AML-193 (cell line): ENCODE data around the gene TP53I3.
"Not testable (repeated sequence)": the region's sequence is repeated elsewhere in the genome, so short reads cannot be mapped to it uniquely, and the experiment has no call there.

Experiments
- DNase-seq, 2 experiments: peaks; one replicate each; lab custom pipeline; 2025; lab: John Stamatoyannopoulos, UW

Gene TP53I3

DNA sequence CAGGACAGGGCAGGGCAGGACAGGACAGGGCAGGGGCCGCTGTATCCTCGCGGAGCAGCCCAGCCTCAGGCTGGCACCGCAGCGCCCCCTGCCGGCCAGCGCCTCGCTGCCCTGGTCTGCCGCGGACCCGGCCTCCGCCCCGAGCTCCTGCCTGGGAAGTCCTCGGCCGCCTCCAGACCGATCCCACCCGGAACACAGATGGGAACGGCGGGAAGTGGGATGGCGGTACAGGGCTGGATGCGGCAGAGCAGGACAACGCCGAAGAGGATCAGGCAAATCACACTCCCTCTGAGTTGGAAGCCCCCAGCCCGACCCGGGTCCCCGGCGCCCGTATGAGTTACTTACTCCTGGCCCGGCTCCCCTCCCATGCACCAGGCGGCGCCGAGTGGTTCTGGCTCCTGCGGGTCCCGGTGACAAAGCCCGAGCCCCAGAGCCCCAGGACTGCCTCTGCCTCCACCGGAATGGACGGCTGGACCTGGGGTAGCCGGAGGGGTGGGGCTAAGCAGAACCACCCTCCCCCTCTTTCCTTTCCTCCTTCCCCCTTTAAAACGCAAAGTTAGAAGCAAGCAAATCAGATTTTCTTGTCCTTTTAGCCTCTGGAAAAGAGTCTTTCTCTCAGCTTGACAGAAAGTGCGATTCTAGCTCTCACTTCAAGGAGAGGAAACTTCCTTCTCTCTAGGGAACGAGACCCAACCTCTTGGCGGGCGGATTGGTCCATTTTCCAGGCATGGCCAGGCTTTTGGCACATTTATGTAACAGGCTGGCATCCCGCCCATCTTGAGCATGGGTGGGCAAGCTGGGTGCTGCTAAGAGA is at the start of gene TP53I3:
TSS of gene TP53I3 (minus strand) at position 449 of the 814 bp plus-strand sequence. CDS start 508 bp downstream, outside the sequence.
- DNase-seq = peak; percentile 76 to 84

GRCh38 chr2:24132543-24132942 is 47.9 kb upstream of the TP53I3 start:
- no peak for DNase-seq

DNA sequence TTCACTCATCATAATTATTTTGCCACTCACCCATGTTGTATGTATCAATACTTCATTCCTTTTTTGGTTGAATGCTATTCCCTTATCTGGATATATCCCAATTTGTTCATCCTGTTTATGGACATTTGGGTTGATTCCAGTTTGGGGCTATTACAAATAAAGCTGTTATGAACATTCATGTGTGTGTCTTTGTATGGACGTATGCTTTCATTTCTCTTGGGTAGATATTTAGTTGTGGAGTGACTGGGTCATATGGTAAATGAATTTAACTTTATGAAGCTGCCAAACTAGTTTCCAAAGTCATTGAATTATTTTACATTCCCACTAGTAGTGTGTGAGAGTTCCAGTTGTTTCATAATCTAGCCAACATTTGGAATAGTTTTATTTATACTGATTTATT is 41.3 kb upstream of the TP53I3 start:
- no peak for DNase-seq

DNA sequence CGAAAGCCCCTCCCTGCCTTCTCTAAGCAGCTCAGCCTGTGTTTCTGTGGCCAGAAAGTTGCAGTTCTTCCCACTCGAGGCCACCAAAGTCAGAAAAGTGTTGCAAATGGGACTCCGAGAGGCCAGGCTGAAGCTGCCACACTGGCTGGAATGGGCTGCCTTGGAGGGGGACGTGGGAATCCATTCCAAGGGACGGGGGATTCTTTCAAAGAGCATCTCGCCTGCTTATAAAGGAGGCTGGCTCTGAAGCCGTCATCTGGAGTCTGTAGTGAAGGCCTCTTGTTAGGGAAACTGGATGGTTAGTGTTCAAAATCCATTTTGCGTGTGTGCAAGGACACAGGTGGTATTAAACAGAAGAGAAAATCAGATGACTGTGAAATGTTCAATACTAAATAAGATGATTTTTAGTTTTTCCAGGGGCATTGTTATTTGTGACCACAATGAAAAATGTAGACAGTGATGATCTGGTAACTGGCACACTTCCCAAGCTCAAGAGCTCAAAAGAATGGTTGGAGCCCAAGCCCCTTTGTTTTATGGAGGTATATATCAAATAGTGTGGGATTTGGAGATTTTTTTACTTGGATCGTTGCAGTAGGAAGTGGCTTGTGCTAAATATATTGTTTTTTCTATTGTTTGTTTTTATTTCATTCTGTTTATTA is 39.4 kb upstream of the TP53I3 start:
- DNase-seq = peak in 1 of 2 experiments; percentile 36

GRCh38 chr2:24123195-24123921 is 38.7 kb upstream of the TP53I3 start, which contains the start of the genes FAM228B and PFN4:
TSS of gene FAM228B (plus strand) at chr2:24123469. CDS start at chr2:24124362, 893 bp downstream.
TSS of gene PFN4 (minus strand) at chr2:24123334. CDS start at chr2:24122535, 799 bp downstream.
- DNase-seq = peak; percentile 74 to 78

DNA sequence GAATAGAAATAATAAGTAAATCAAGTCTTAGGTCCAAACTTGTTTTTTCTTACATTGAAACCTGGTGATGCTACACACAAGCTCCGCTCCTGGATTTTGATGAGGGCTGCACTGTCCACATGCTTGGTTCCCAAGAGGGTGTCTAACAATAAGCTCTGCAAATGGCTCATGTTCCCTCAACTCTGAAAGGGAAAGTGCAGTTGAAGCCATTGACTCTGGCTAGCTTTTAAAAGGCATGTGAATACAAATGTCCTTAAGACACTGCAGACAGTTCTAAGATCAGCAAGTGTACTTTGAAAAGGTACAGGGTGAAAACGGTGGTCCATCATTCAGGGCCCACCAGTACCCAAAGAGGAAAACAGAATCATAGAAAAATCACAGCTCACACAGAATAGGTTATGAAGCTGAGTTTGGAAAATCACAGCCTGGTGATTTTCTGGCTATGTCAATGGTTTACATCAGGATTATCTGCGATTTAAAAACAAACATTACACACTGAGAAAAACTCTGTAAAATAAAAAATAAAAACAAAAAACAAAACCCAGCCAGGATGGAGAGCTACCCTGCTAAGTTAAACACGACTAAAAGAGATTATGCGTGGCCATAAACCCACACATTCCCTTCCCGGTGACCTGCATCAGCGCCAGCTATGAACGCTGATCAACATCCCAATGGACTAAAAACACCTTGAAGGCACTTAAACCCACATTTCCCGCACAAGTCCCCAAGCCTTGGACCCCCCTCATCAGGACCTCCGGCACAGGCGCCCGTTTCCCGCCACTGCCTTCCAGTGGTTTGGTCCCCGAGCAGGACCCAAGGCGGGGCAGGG is 37.9 kb upstream of the TP53I3 start:
- no peak for DNase-seq

DNA sequence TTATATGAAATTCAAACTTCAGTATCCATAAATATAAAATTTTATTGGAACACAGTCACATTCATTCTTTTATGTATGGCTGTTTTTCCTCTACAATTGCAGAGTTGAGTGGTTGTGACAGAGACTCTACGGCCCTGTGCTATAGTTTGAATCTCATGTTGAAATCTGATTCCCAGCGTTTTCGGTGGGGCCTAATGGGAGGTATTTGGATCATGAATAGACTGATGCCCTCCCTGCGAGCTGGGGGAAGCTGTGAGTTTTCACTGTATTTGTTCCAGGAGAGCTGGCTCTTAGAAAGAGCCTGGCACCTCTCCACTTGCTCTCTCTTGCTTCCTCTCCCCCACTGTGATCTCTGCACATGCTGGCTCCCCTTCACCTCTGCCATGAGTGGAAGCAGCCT is 36.8 kb upstream of the TP53I3 start:
- no peak for DNase-seq

GRCh38 chr2:24121066-24121465 is 36.4 kb upstream of the TP53I3 start:
- no peak for DNase-seq

DNA sequence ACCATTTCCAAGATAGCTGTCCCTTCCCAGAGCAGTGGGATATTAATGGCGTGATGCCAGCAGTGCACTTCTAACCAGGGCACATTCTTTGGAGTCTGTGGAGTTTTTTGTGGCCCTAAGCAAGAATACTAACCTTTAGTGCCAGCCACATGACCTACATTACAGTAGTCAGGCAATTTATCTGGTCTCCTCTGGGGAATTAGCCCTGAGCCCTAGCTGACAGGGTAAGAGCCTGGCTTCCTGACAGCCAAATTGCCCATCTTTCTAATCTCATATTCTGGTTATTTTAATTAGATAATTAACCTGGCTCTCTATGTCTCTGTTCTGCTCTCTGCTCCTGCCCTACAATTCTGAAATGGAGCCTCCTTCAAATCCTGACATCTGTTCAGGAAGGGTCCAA is 33.3 kb upstream of the TP53I3 start:
- no peak for DNase-seq

DNA sequence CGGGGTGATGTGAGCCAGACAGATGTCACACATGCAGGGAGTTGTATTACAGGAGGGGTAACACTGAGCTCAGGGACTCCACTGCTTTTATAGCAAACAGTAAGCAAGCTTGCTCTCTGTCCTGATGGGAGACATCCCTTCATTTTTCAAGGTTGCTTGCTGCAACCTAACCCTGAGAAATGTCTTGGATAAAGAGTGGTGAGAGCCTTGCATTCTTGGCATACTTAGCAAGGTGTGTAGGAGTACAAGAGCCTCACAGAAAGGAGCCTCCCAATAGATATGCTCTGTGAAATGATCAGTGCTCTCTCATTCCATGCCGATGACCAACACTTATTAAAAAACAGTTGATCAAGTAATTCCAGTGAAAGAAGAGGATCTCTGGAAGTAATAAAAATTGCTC is 30.4 kb upstream of the TP53I3 start:
- no peak for DNase-seq

DNA sequence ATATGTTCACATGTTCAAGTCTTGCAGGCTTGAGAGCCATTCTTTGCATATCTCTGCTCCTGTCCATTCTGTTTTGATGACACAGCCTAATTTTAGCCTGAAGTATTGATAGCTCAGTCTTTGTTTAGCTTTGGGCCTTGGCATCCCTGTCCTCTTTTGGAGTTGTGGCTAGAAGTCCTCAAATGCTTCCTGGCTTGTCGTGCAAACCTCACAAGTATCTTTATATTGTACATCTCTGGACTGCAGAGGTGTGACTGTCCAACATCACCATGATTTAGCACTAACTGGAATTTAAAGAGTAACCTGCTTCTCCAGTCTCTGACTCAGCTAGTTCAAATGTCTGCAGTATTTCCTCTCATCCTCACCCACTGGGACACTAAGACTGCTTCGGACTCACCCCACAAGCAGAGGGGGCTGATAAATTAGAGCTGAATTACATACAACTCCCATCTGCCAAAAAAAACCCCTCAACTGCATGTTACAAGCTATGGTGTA is 26.8 kb upstream of the TP53I3 start:
- no peak for DNase-seq

DNA sequence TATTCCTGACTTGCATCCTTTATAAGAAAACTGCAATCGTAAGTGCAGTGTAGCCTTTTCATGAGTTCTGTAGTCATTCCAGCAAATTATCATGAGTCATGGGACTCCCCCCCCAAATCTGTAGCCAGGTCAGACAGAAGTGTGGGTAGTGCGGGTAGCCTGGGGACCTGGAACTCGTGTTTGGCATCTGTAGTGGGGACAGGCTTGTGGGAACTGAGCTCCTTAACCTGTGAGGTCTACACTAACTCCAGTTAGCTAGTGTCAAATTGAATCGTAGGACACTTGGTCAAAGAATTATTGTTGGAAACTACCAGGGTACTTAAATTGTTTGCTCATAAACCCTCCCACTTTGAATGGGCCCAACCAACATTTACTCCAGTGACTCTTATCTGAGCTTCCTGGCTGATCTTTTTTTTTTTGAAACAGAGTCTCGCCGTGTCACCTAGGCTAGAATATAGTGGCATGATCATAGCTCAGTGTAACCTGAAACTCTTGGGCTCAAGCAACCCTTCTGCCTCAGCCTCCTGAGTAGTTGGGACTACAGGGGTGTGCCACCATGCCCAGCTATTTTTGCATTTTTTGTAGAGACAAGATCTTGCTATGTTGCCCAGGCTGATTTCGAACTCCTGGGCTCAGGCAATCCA is 26.1 kb upstream of the TP53I3 start:
- DNase-seq = no peak

GRCh38 chr2:24109431-24109830 is 24.8 kb upstream of the TP53I3 start:
- DNase-seq = not testable (repeated sequence)

DNA sequence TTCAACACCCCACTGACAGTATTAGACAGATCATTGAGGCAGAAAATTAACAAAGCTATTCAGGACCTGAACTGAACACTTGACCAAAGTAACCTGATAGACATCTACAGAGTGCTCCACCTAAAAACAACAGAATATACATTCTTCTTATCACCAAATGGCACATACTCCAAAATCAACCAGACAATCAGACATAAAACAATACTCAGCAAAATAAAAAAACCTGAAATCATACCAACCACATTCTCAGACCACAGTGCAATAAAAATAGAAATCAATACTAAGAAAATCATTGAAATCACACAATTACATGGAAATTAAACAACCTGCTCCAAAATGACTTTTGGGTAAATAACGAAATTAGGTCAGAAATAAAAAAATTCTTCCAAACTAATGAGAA is 22.7 kb upstream of the TP53I3 start:
- DNase-seq = no peak

- DNase-seq = no peak
Measured at GRCh38 chr2:24106786-24107185, 22.2 kb upstream of the TP53I3 start.

GRCh38 chr2:24105816-24106215 is 21.2 kb upstream of the TP53I3 start:
- no peak for DNase-seq

DNA sequence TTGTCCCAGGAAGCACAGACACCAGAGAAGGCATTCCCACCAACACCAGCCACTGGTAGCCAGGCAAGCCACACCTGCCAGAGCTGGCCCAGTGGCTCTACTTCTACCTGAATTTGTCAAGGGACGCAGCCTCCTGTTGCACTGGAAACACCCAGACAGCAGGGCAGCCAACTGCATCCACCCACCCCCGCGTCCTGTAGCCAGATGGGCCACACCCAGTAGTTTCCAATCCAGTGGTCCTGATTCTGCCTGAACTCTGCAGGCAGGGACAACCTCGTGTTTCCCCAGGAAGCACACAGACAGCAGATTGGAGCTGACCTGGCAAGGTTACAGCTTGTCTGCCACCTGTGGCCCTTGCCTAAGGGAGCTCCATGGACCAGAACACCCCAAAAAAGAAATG is 20.3 kb upstream of the TP53I3 start:
- no peak for DNase-seq

GRCh38 chr2:24104110-24104650 is 19.5 kb upstream of the TP53I3 start:
- DNase-seq = no peak

GRCh38 chr2:24102677-24103076 is 18.0 kb upstream of the TP53I3 start:
- DNase-seq = no peak

DNA sequence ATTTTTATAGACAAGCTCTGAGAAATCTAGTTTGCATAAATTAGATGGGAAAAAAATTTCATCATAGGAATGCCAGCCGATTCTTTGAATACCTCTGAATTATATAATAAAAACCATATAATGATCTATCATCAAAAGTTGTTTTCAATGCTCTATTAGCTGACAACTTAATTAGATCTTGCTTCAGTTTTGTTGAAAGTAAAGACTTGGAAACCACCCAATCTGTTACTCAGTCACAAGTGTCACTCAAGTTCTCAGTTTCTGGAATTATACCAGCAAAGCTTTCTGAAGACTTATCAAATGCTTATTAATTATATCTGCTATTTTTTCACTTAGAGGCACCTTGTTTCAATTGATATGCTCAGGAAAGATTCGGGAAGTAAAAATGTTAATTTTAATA is 17.4 kb upstream of the TP53I3 start:
- DNase-seq = no peak

GRCh38 chr2:24100732-24101131 is 16.1 kb upstream of the TP53I3 start:
- not testable (repeated sequence) for DNase-seq
